HEK293 (cell line): ENCODE data around the gene GLYATL1B.

Experiments used
- CTCF ChIP-seq: fragments of 450-650 bp; formaldehyde crosslinking; IDR thresholded peaks from 2 replicates; pipeline ENCODE4 v1.5.1; 2016; ENCODE audit warnings: missing biosample characterization, missing genetic modification characterization
- HOXA7 ChIP-seq: sonication (generic); formaldehyde crosslinking; IDR thresholded peaks from 2 replicates; pipeline ENCODE4 v1.8.1; 2022; ENCODE audit warnings: missing genetic modification reagents, borderline replicate concordance
- KLF16 ChIP-seq: fragments of 450-650 bp; formaldehyde crosslinking; IDR thresholded peaks from 2 replicates; pipeline ENCODE4 v1.5.1; 2017; ENCODE audit warnings: missing biosample characterization, missing genetic modification characterization
- ZBTB1 ChIP-seq: fragments of 450-650 bp; formaldehyde crosslinking; IDR thresholded peaks from 2 replicates; pipeline ENCODE4 v1.5.1; 2016; ENCODE audit warnings: missing biosample characterization, missing genetic modification characterization
- ZNF157 ChIP-seq: fragments of 450-650 bp; formaldehyde crosslinking; IDR thresholded peaks from 2 replicates; pipeline ENCODE4 v1.5.1; 2016; ENCODE audit warnings: missing biosample characterization, missing genetic modification characterization
- ZNF274 ChIP-seq, 2 experiments: fragments of 200-500 bp in 1 of 2; fragments of 450-650 bp in 1 of 2; sonication (Bioruptor generic) in 1 of 2; formaldehyde crosslinking in 1 of 2; IDR thresholded peaks; 2 replicates each; pipeline versions ENCODE4 v1.5.1 to v1.6.1; 2014 to 2016; ENCODE audit warnings: borderline replicate concordance in 1 of 2, inconsistent platforms in 1 of 2, low read length in 1 of 2, missing biosample characterization in 1 of 2, missing genetic modification characterization in 1 of 2
- ZNF398 ChIP-seq: fragments of 450-650 bp; formaldehyde crosslinking; IDR thresholded peaks from 2 replicates; pipeline ENCODE4 v1.5.1; 2017; ENCODE audit warnings: missing biosample characterization, missing genetic modification characterization
- ZNF544 ChIP-seq: fragments of 450-650 bp; formaldehyde crosslinking; IDR thresholded peaks from 2 replicates; pipeline ENCODE4 v1.5.0; 2017; ENCODE audit warnings: missing biosample characterization, missing genetic modification characterization
- ZSCAN4 ChIP-seq: fragments of 450-650 bp; formaldehyde crosslinking; IDR thresholded peaks from 2 replicates; pipeline ENCODE4 v1.5.1; 2017; ENCODE audit warnings: missing biosample characterization, missing genetic modification characterization
- ZXDB ChIP-seq: fragments of 450-650 bp; formaldehyde crosslinking; IDR thresholded peaks from 2 replicates; pipeline ENCODE4 v1.5.1; 2016; ENCODE audit warnings: missing biosample characterization, missing genetic modification characterization

GRCh38 chr11:59119826-59120225, 33.7 kb downstream of the GLYATL1B start:
- TF ChIP-seq ZNF544 (tag by site-specific recombination) (no peak), ZBTB1 (tag by site-specific recombination) (no peak), ZSCAN4 (tag by site-specific recombination) (no peak), CTCF (tag by site-specific recombination) (no peak), ZNF274 (IDR thresholded peaks at IDR 0.05; ENCODE audit: low read length) (no peak), ZNF274 (tag by site-specific recombination; IDR thresholded peaks at IDR 0.05; ENCODE audit: borderline replicate concordance) (no peak), HOXA7 (CRISPR knock-in tag) (no peak), KLF16 (tag by site-specific recombination) (no peak), ZXDB (tag by site-specific recombination) (no peak), ZNF398 (tag by site-specific recombination) (no peak), ZNF157 (tag by site-specific recombination) (no peak)
